K562 (cell line): ENCODE results near the gene KCTD7. TPM values are rescaled to one million over a fixed set of nuclear protein-coding genes. Genes with fewer than 3 reads are reported as not detected.
A peak's percentile ranks its signal among the peaks of the same experiment; 100 is the strongest.

Source experiments
- ARID1B ChIP-seq: fragments of 450-650 bp; IDR thresholded peaks from 2 replicates; pipeline ENCODE4 v1.6.1; 2016; ENCODE audit warnings: antibody characterized with exemption, mild to moderate bottlenecking, inconsistent platforms
- ARID3A ChIP-seq: IDR thresholded peaks from 2 replicates; pipeline ENCODE4 v1.6.1; 2012; ENCODE audit warnings: low read depth, low read length, improper control_type of control experiment, borderline replicate concordance
- CBX3 ChIP-seq, 2 experiments: IDR thresholded peaks; 1 replicate in 1 of 2; 2 replicates in 1 of 2; pipeline ENCODE4 v1.6.1; 2012; ENCODE audit warnings: inconsistent platforms in 2 of 2, low read length in 2 of 2, borderline replicate concordance in 1 of 2, control low read depth in 1 of 2
- CTBP1 ChIP-seq: fragments of 450-650 bp; IDR thresholded peaks from 2 replicates; pipeline ENCODE4 v1.6.1; 2016; ENCODE audit warnings: borderline replicate concordance
- DIDO1 ChIP-seq: fragments of 450-650 bp; IDR thresholded peaks from 2 replicates; pipeline ENCODE4 v1.6.1; 2016; ENCODE audit warnings: low read depth, missing biosample characterization, missing genetic modification characterization
- FOXJ3 ChIP-seq: sonication (generic); formaldehyde crosslinking; IDR thresholded peaks from 2 replicates; pipeline ENCODE4 v1.4.0; 2020; ENCODE audit warnings: mild to moderate bottlenecking, missing genetic modification reagents
- FOXK1 ChIP-seq: sonication (generic); formaldehyde crosslinking; IDR thresholded peaks from 2 replicates; pipeline ENCODE4 v1.8.0; 2022; ENCODE audit warnings: missing genetic modification reagents, mild to moderate bottlenecking, borderline replicate concordance
- FOXP1 ChIP-seq: sonication (generic); formaldehyde crosslinking; IDR thresholded peaks from 2 replicates; pipeline ENCODE4 v1.8.0; 2022; ENCODE audit warnings: mild to moderate bottlenecking, missing genetic modification reagents
- HSF4 ChIP-seq: fragments of 250-450 bp; sonication (Bioruptor Pico); IDR thresholded peaks from 2 replicates; pipeline ENCODE4 v2.1.2; 2022; ENCODE audit warnings: mild to moderate bottlenecking, moderate library complexity, borderline replicate concordance
- KAT7 ChIP-seq: sonication (generic); formaldehyde crosslinking; IDR thresholded peaks from 2 replicates; pipeline ENCODE4 v1.8.0; 2022; ENCODE audit warnings: missing genetic modification reagents, mild to moderate bottlenecking, borderline replicate concordance
- L3MBTL2 ChIP-seq: fragments of 450-650 bp; IDR thresholded peaks from 2 replicates; pipeline ENCODE4 v1.6.1; 2016; ENCODE audit warnings: mild to moderate bottlenecking, moderate library complexity
- LCOR ChIP-seq: sonication (generic); formaldehyde crosslinking; IDR thresholded peaks from 2 replicates; pipeline ENCODE4 v1.8.0; 2022; ENCODE audit warnings: mild to moderate bottlenecking, missing genetic modification reagents
- MAX ChIP-seq: sonication (generic); formaldehyde crosslinking; IDR thresholded peaks from 2 replicates; pipeline ENCODE4 v1.9.0; 2022; ENCODE audit warnings: mild to moderate bottlenecking, missing genetic modification reagents
- MEF2A ChIP-seq: IDR thresholded peaks from 2 replicates; pipeline ENCODE4 v1.6.1; 2011; ENCODE audit warnings: low read depth, mild to moderate bottlenecking, low read length, moderate library complexity; ENCODE audit not compliant: control insufficient read depth
- NFIX ChIP-seq: fragments of 250-450 bp; sonication (Bioruptor Pico); IDR thresholded peaks from 2 replicates; pipeline ENCODE4 v1.4.0; 2020; ENCODE audit warnings: low read depth, mild to moderate bottlenecking, moderate library complexity
- RBM39 ChIP-seq: fragments of 200-400 bp; formaldehyde crosslinking; optimal IDR thresholded peaks from 2 replicates; pipeline ENCODE3; 2018; ENCODE audit warnings: low read depth, low read length
- RFX1 ChIP-seq: fragments of 450-650 bp; IDR thresholded peaks from 2 replicates; pipeline ENCODE4 v1.6.1; 2016; ENCODE audit warnings: mild to moderate bottlenecking, moderate library complexity
- STAG1 ChIP-seq: sonication (generic); formaldehyde crosslinking; IDR thresholded peaks from 2 replicates; pipeline ENCODE4 v1.5.0; 2020; ENCODE audit warnings: missing genetic modification reagents, borderline replicate concordance
- STAT5A ChIP-seq: IDR thresholded peaks from 2 replicates; pipeline ENCODE4 v1.6.1; 2012; ENCODE audit warnings: low read length, inconsistent platforms, borderline replicate concordance
- ZNF121 ChIP-seq: sonication (generic); formaldehyde crosslinking; conservative IDR thresholded peaks from 2 replicates; pipeline ENCODE4 v1.8.0; 2022; ENCODE audit warnings: missing genetic modification reagents
- ZNF165 ChIP-seq: fragments of 250-450 bp; sonication (Bioruptor Pico); IDR thresholded peaks from 2 replicates; pipeline ENCODE4 v1.4.0; 2020; ENCODE audit warnings: borderline replicate concordance
- polyA plus RNA-seq, 8 experiments: library from polyadenylated mRNA; depleted of rRNA in 4 of 8; stranded (reverse) in 5 of 8; unstranded in 3 of 8; fragments of >200 nt; fragmentation: Nextera tagmentation in 2 of 8; fragmentation: Illumina TruSeq in 1 of 8; extraction: Ambion mirVana in 2 of 8; extraction: Trizol in 1 of 8; gene quantifications; 2 replicates each; pipeline versions ENCODE4 v1.2.1 to v1.2.3, GENCODE V29; 2011 to 2014; ENCODE audit warnings: inconsistent platforms in 1 of 8, missing spikeins in 1 of 8
- total RNA-seq, 7 experiments: library from RNA; depleted of rRNA in 6 of 7; stranded (reverse); fragments of >200 nt in 6 of 7; fragmentation: Illumina TruSeq in 2 of 7; extraction: Trizol in 2 of 7; gene quantifications; 2 replicates each; pipeline versions ENCODE4 v1.2.1 to v1.2.3, GENCODE V29; 2011 to 2021; ENCODE audit warnings: low replicate concordance in 1 of 7
- TF ChIP-seq, protein P1 (sequence below): fragments of 450-650 bp; formaldehyde crosslinking; IDR thresholded peaks from 2 replicates; pipeline ENCODE4 v1.4.0; 2022; ENCODE audit warnings: mild to moderate bottlenecking, moderate library complexity
- TF ChIP-seq, protein P2 (sequence below): fragments of 450-650 bp; IDR thresholded peaks from 2 replicates; pipeline ENCODE4 v1.6.1; 2016; ENCODE audit warnings: borderline replicate concordance

Gene KCTD7
- total and polyA plus RNA-seq, 9 of the 15 experiments (the other 6 are each of a cell fraction or from before 2014, with no cell fraction given) = 1.5 to 26.0 (median 9.0) TPM

GRCh38 chr7:66591799-66592596, 36.7 kb upstream of the KCTD7 start (continued):
- TF ChIP-seq L3MBTL2 (peak; percentile 97), STAT5A (no peak), ZNF165 (CRISPR knock-in tag) (no peak), RFX1 (no peak), MAX (CRISPR knock-in tag) (peak; percentile 89), RBM39 (no peak), FOXJ3 (CRISPR knock-in tag) (no peak), CTBP1 (peak; percentile 83), ARID1B (peak; percentile 45), HSF4 (CRISPR knock-in tag) (no peak), FOXK1 (CRISPR knock-in tag) (no peak), ARID3A (no peak), DIDO1 (tag) (peak; percentile 76), NFIX (no peak), MEF2A (no peak), CBX3 (IDR thresholded peaks at IDR 0.05; ENCODE audit: borderline replicate concordance in 1 of 2, low read length in 2 of 2) (peak in 1 of 2 experiments; percentile 62; a peak in 1 of 3 replicates), KAT7 (CRISPR knock-in tag) (peak; percentile 67), ZNF121 (CRISPR knock-in tag) (no peak), LCOR (CRISPR knock-in tag) (peak; percentile 62; the same call in 1 of the 2 replicates), FOXP1 (CRISPR knock-in tag) (0 out of 2 replicates have a peak, but pooled peaks have one; percentile 41), STAG1 (CRISPR knock-in tag) (no peak)
- TF ChIP-seq, protein P1, sequence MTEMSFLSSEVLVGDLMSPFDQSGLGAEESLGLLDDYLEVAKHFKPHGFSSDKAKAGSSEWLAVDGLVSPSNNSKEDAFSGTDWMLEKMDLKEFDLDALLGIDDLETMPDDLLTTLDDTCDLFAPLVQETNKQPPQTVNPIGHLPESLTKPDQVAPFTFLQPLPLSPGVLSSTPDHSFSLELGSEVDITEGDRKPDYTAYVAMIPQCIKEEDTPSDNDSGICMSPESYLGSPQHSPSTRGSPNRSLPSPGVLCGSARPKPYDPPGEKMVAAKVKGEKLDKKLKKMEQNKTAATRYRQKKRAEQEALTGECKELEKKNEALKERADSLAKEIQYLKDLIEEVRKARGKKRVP (CRISPR knock-in tag) = no peak
- TF ChIP-seq, protein P2, sequence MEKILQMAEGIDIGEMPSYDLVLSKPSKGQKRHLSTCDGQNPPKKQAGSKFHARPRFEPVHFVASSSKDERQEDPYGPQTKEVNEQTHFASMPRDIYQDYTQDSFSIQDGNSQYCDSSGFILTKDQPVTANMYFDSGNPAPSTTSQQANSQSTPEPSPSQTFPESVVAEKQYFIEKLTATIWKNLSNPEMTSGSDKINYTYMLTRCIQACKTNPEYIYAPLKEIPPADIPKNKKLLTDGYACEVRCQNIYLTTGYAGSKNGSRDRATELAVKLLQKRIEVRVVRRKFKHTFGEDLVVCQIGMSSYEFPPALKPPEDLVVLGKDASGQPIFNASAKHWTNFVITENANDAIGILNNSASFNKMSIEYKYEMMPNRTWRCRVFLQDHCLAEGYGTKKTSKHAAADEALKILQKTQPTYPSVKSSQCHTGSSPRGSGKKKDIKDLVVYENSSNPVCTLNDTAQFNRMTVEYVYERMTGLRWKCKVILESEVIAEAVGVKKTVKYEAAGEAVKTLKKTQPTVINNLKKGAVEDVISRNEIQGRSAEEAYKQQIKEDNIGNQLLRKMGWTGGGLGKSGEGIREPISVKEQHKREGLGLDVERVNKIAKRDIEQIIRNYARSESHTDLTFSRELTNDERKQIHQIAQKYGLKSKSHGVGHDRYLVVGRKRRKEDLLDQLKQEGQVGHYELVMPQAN = peak; percentile 88
